ENCODE measurements around the gene RNF220.
A peak's percentile ranks its signal among the peaks of the same experiment; 100 is the strongest.
"Not testable (repeated sequence)": the region's sequence is repeated elsewhere in the genome, so short reads cannot be mapped to it uniquely, and the experiment has no call there.

Gene RNF220

DNA sequence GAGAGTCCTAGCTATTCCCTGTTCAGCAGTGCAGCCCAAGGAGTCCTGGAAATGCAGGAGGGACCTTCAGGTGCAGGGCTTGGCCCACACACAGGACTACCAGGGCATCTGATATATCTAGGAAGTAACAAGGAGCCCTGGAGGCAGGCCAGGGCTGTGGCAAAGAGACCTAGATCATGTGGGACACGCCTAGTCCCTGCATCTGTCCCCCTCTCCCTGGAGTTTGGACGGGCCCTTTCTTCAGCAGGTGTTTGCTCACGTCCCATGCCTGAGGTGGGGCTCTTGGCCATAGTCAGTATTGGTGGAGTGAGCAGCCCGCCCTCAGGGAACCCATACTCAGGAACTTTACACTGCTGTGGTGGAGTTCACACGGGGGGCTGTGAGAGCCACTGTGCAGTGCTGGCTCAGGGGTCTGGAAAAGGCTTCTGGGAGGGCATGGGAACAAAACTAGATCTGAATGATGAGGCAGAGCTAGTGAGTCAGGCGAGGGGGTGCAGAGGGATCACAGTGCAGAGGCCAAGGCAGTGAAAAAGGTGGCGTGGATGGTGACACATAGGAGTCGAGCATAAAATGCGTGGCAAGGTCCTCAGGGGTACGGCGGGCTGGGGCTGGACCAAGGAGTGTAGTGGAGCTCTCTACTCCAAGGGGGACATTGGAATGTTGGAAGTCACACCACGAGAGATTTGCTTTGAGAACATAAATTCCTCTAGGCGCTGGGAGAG is 243.6 kb downstream of the RNF220 start:
- DNase-seq (ENCODE audit: low read depth in 2 of 2, low spot score in 1 of 2) = no peak

DNA sequence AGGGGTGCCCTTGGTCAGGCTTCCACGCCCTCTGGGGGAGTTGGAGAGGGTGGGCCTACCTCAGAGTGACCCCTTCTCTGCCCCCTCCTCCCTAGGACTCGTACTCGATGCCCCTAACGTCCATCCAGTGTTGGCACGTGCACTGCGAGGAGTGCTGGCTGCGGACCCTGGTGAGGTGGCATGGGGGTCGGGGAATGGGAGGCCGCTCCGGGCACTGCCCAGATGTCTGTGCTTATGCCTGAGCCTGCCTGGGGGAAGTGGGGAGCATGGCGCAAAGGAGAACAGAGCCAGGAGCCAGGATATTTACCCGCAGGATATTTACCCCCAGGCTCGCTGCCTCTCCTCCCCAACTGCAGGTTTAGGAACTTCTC is 244.7 kb downstream of the RNF220 start:
- DNase-seq (ENCODE audit: low read depth in 2 of 2, low spot score in 1 of 2) = no peak

DNA sequence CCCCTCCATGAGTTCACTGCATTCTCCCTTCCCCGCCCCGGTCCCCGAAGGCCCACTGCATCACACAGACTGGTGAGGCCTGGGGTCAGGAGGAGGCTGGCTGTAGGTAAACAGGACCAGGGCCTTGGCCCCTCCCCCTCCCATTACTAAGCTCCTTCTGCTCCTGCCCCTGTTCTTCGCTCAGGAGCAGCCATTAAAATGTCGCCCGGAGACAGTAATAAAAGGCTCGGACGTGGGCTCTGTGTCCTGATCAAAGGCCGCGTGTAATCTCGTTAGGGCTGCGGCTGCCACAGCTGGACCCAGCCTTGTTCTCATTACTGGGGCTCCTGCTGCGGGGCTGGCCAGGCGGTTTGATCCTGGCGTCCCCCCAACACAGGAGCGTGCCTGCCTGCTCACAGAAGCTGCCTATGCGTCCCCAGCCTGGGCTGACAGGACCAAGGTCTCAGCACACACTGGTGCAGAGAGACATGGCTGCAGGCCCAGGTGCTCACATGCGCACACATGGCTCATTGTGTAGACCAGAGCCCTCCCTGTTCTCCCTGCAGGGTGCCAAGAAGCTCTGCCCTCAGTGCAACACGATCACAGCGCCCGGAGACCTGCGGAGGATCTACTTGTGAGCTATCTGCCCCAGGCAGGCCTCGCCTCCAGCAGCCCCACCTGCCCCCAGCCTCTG is 245.2 kb downstream of the RNF220 start:
- DNase-seq (ENCODE audit: low read depth in 2 of 2, low spot score in 1 of 2) = no peak

DNA sequence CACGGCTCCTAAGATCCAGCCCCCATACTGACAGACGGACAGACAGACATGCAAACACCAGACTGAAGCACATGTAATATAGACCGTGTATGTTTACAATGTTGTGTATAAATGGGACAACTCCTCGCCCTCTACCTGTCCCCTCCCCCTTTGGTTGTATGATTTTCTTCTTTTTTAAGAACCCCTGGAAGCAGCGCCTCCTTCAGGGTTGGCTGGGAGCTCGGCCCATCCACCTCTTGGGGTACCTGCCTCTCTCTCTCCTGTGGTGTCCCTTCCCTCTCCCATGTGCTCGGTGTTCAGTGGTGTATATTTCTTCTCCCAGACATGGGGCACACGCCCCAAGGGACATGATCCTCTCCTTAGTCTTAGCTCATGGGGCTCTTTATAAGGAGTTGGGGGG is 246.0 kb downstream of the RNF220 start:
- DNase-seq (ENCODE audit: low read depth in 2 of 2, low spot score in 1 of 2) = no peak

DNA sequence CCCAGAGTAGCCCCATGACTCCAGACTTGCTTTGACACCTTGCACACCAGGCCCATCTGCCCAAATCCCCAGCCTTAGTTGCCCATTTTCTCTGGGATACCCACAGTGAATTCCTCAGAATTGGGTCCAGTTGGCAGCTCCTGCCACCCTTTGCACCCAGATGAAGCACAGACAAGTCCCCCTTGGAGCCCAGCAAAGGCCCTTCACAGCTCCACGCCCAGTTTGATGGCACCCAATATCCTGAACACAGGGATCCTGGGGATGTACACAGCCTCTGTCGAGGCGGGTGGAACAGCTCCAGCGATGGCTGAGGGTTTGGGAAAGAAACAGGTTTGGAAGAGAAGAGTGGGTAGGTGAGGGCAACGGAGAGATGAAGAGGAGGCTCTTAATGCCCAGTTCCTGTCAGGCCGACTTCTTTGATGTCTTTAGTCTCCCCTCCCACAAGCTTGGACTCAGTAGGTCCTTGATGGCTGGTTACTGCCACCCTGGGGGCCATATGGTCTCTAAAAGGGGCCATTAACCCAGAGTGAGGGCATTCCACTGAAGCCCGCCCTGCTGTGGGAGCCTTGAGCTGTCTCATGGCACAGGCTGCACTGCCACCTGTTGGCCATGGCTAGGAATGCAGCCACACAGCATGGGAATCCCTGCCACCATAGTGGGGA is 247.5 kb downstream of the RNF220 start:
- DNase-seq (ENCODE audit: low read depth in 2 of 2, low spot score in 1 of 2) = peak; percentile 53 to 69

DNA sequence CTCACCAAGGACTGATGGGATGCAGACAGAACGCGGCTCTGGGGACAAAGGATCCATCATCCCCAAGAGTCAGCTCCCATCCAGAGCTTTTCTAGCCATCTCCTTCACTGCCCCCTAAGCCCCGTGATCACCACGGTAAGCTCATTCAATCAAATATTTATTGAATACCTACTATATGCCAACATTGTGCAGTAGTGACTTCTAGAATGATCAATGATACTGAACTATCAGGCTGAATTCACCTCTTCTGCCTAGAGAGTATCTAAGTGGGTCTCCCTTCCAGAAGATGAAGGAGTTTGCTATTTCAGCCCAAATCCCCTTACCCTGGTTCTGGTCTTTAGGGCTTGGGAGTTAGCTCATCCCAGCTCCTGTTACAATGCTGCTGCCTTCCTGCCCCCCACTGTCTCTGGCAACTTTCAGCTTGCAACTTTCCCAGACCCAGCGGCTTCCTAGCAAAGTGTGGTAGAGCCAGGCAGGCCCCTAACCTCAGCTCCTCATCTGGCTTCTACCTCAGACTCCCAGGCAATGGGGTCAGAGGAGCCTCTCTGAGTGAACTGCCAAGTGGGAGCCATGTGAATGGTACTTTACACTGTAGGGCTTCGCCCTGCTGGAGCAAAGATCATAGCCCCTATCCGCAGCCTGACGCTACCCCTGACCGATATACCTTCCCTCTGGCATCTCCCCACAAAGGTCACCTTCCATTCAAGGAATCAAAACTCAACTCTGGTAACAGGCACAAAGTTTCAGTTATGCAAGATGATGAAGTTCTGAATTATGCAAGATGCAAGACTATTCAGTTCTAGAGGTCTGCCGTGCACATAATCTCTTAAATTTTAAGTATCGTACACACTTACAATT is 248.3 kb downstream of the RNF220 start:
- DNase-seq (ENCODE audit: low read depth in 2 of 2, low spot score in 1 of 2) = no peak

DNA sequence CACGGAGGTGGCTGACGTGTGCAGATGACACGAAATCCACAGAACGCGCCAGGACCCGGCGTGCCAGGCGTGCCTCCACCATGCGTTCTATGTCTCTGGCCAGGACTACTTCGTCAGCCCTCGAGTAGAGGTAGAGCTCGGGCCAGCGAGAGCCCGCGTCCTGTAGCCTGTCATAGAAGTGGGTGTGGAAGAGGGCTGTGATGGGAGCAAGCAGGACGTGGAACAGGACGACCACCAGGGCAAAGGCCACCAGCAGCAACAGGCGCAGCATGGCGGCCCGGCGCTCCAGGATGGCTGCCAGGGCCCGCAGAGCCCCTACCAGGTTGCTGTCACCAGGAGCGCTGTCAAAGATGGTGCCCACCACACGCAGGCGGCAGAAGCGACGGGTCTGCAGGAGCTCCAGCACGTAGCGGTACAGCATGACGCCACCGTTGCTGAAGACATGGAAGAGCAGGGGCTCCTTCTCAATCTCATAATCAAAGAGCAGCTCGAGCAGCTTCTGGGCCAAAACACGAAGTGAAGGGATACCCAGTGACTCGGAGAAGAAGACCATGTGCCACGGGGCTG is 249.6 kb downstream of the RNF220 start:
- no peak for DNase-seq (ENCODE audit: low read depth in 2 of 2, low spot score in 1 of 2)

DNA sequence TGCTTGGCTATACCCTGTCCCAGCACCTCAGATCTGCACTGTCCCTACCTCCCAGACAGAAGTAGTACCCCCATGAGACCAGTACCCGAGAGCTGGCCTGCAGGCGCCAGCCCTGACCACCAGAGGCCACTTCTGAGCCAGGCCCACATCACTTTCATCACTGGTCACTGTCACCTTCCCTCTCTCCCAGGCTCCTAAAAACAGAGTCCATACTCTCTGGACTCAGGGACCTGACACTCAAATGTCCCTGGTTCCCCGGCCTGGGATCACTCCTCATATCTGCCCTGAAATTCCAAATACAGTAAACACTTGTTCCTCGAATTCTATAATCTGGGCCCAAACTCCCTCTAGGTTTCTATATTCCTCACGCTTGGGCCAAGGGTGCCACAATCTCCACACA is 250.6 kb downstream of the RNF220 start:
- no peak for DNase-seq (ENCODE audit: low read depth in 2 of 2, low spot score in 1 of 2)

DNA sequence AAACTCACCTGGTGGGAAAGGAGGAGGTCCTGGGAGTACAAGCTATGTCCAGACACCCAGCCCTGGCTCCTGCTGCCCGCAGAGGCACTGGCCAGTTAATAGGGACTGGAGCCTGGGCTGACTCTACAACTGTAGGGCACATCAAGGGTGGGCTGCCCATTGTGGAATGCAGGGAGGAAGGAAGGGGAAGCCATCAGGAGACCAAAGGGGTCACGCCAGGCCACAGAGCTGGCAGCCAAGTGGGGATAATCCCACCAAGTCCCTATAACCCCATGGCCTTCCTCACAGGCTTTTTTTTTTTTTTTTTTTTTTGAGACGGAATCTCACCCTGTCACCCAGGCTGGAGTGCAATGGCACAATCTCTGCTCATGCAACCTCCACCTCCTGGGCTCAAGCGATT is 254.5 kb downstream of the RNF220 start:
- no peak for DNase-seq (ENCODE audit: low read depth in 2 of 2, low spot score in 1 of 2)

DNA sequence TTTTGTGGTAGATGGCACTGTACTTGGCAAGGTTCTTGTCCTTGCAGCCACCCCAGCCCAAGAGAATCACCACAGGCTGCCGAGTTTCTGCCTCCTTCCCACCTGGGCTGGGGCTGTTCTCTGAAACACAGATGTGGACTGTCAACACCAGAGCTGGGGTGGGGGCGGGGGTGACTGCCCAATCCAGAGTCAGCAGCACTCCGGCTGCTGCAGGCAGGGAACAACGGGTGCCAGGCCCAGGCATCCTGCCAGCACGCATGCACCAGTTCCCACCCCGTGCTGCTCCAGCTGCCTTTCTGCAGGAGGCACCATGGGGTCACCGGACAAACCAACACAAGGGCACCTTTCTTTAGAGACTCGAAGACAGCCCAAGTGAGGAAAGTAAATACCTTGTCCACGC is 255.1 kb downstream of the RNF220 start:
- no peak for DNase-seq (ENCODE audit: low read depth in 2 of 2, low spot score in 1 of 2)

DNA sequence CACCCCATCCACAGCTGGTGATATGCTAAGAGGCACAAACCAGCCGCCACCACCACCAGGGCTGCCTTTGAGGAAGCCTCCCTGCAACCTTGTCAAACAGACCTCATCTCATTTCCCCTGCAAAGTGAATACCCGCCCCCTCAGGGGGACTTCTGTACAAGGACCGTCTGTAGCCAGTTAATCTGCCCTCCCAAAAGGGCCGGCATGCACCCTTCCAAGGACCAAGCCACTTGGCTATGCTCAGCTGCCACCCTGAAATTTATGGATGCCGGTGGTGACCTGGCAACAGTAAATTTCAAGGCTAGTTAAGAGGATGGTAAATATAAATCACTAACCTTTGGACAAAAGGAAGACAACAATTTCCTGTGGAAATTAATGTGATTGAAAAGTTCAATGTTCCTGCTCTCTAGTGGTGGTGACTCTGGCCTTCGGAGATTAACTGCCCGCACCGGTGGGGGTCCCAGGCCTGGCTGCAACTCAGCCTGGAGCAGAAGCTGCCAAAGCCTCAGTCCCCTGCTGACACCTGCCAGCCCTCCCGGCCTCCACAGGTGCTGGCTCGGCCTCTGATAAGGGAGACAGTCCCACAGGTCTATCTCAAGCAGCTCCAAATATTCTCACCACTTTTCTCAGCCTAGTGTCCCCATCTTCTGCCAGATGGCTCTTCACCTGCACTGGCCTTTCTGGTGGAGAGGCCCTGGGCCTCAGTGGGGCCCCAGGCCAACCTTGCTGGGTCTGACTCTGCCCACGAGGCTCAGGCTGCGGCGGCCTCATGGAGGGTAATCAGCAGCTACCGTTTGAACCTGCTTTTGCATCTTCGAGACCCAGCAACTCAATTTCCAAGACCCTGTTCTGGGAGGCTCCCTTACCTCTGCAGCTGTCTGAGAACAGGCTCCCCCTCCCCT is 257.0 kb downstream of the RNF220 start:
- no peak for DNase-seq (ENCODE audit: low read depth in 2 of 2, low spot score in 1 of 2)

DNA sequence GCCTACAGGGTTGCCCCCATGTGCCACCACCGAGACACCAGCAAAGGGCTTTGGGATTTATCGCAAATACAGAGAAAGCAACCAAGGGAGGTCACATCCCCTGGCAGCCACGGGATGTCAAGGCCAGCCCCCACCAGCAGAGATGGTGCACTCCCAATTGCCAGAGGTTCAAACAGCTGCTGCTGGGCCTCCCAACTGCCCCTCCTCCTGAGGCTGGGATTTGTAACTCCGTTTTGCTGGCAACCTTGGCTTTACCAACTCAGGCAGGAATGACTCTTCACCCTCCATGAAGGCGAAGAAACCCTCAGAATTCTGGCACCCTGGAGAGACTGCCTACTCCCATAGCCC is 257.6 kb downstream of the RNF220 start:
- no peak for DNase-seq (ENCODE audit: low read depth in 2 of 2, low spot score in 1 of 2)

DNA sequence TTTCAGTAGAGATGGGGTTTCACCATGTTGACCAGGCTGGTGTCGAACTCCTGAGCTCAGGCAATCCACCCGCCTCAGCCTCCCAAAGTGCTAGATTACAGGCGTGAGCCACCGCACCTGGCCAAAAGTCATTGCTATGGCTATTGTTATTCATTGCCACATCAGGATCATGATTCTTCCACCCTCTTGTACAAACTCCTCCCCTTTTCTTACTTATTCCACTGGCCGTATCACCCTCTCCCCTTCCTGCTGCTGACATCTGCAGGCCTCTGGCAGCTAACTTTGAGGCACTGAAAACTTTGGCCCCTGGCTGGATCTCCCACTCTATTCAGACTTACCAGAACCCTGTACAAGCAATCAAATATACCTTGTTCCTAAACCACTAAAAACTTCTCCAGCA is 258.4 kb downstream of the RNF220 start:
- no peak for DNase-seq (ENCODE audit: low read depth in 2 of 2, low spot score in 1 of 2)

DNA sequence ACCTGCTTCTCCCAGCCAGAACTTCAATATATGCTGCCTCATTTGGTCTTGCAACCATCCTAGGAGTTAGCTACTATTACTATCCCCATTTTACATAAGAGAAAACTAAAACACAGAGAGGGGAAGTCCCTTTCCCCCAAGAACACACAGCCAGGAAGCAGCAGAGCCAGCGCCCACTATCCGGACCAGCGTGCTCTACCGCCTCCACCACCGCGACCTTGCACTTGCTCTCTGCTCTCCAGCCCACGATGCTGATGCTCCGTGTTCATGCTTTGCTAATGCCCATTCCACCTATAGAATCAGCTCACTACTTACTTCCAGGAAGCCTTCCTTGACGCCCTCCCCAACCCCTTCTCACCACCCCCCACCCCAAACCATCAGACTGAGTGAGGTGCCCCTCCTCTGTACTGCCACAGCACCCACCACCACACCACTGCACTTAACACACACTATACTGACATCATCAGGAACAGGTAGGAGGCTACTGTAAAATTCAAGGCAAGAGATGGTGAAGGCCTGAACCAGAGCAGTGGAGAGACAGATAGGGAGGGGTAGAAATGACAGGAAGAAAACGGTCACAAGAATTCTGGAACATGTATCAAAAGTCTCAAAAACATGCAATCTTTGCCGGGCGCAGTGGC is 259.8 kb downstream of the RNF220 start:
- peak in 1 of 2 donors; percentile 22 for DNase-seq (ENCODE audit: low read depth in 2 of 2, low spot score in 1 of 2)

DNA sequence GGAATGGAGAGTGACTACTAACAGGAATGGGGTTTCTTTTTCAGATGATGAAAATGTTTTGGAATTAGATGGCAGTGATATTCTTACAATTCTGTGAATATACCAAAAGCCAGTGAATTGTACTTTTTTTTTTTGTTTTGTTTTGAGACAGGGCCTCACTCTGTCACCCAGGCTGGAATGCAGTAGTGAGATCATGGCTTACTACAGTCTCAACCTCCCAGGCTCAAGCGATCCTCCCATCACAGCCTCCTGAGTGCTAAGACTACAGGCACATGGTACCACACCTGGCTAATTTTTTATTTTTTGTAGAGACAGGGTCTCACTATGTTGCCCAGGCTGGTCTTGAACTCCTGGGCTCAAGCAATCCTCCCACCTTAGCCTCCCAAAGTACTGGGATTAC is 261.7 kb downstream of the RNF220 start:
- not testable (repeated sequence) for DNase-seq (ENCODE audit: low read depth in 2 of 2, low spot score in 1 of 2)

DNA sequence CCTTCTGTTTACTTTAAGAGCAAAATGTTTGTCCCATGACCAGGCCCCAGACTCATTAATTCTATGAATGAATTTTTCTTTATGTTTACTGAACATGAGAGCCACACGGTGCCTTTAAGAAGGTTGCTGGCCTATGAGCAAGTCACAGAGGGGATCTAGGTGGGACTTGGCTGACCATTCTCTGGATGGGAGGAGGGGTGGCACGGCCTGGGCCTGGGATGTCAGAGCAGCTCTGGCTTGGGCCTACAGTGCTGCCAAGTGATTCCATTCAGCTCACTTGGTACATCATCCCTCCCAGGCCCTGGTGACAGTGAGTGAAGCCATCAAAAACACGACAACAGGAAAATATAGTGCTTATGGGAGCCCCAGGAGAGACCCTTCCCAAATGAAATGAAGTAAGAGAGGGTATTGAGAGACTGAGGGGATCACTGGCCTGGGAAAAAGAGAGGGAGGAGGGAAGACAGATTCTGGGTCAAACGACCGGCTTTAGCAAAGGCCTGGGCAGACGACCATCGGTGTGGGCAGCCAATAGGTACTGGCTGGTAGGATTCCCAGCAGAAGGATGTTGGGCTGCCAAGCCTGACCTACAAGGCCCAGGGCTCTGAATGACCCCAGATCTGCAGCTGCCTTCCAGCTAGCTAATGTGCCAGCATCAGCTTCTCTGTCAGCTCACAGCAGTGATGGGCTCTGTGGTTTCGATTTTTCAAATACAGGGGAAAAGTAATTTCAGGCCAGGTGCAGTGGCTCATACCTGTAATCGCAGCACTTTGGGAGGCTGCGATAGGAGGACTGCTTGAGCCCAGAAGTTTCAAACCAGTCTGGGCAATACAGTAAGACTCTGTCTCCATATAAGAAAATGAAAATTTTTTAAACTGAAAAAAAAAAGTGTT is 265.9 kb downstream of the RNF220 start:
- no peak for DNase-seq (ENCODE audit: low read depth in 2 of 2, low spot score in 1 of 2)

DNA sequence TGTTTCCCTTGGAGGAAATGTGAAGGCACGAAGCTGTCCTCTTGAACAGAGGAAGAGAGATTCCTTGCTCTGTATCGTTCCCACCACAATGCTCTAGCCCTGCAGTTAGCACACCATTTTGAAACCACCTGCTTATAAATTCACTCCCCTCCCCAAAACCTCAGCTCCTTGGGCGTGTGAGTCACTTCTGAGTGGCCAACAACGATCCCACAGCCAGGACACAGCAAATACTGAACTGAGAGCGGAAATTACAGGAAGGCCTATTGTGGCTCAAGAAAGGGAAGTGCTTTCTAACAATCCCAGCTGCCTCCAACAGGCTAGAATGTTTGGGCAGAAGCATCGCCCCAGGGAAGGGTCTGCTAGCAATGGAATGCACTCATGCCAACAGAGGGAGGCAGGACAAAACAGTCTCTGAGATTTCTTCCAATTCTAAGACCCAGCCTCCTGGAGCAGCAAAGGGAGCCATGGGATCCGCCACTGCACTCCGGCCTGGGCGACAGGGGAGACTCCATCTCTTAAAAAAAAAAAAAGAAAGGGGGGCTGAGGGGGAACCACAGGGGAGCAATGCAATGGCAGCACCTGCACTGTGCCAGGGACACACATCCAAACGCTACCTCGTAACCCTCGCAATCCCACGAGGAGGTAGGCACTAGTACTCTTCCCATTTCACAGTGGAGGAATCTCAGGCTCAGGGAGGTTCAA is 267.4 kb downstream of the RNF220 start:
- DNase-seq (ENCODE audit: low read depth in 2 of 2, low spot score in 1 of 2) = no peak

DNA sequence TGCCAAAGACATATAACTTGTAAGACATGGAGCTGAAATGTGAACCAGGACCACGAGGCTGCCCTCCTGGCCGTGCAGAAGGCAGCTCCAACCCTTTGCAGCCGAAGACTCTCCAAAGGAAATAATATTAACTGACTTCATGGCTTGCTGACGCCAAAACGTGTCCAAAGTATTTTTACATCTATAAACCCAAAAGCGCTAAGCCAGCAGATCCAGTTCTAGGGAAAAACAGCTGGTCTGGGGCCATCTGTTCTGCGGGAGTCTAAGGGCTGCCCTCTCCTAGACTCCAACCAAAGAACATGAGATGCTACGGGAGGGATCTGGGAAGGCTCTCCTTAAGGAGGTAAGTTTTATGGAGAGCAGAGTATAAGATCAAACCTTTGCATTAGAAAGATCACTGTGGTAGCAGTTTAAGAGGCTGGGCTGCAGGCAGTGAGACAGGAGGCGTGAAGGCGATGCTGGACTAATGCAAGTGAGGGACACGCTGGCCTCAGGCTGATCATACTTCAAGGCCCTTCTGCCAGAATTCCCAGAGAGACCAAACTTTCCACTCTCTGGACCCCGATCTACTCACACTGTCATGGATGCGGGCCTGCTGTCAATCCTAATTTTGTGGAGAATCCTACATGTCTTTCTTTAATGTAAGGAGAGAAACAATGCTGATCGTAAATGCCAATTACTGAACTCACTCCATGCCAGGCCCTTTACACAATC is 268.1 kb downstream of the RNF220 start:
- DNase-seq (ENCODE audit: low read depth in 2 of 2, low spot score in 1 of 2) = no peak

Measured in stimulated activated CD8-positive, alpha-beta memory T cell treated with anti-CD3 and anti-CD28 coated beads, Interleukin-4, amount 100 ng/mL, for 4 hours (primary cell).